ENCODE measurements around the gene TBL1X. TPM values are rescaled to one million over a fixed set of nuclear protein-coding genes. Genes with fewer than 3 reads are reported as not detected.

The TBL1X gene
- total RNA-seq, 1 donor = 30.7 TPM

- DNase-seq (ENCODE audit: low read depth) = no peak
- no peak overlapping the region for H3K4me3 ChIP-seq (ENCODE audit: low read depth, low read length)
- no peak for TF ChIP-seq CTCF (IDR thresholded peaks at IDR 0.05; ENCODE audit: insufficient read depth, low read depth, low read length)
Measured at GRCh38 chrX:9717376-9717775, 252.5 kb downstream of the TBL1X start.

- peak; percentile 38 for DNase-seq (ENCODE audit: low read depth)
- no peak overlapping the region for H3K4me3 ChIP-seq (ENCODE audit: low read depth, low read length)
- TF ChIP-seq CTCF (IDR thresholded peaks at IDR 0.05; ENCODE audit: insufficient read depth, low read depth, low read length) = no peak
Measured at GRCh38 chrX:9724711-9725110, 259.9 kb downstream of the TBL1X start.

- no peak for TF ChIP-seq CTCF (IDR thresholded peaks at IDR 0.05; ENCODE audit: insufficient read depth, low read depth, low read length)
- H3K4me3 ChIP-seq (ENCODE audit: low read depth, low read length) = no peak overlapping the region
- DNase-seq (ENCODE audit: low read depth) = no peak
Measured at GRCh38 chrX:9728261-9728660, 263.4 kb downstream of the TBL1X start.

GRCh38 chrX:9729171-9729885, 264.5 kb downstream of the TBL1X start:
- DNase-seq (ENCODE audit: low read depth) = peak; percentile 11
- no peak for TF ChIP-seq CTCF (IDR thresholded peaks at IDR 0.05; ENCODE audit: insufficient read depth, low read depth, low read length)
- no peak overlapping the region for H3K4me3 ChIP-seq (ENCODE audit: low read depth, low read length)

- TF ChIP-seq CTCF (IDR thresholded peaks at IDR 0.05; ENCODE audit: insufficient read depth, low read depth, low read length) = no peak
- DNase-seq (ENCODE audit: low read depth) = no peak
- H3K4me3 ChIP-seq (ENCODE audit: low read depth, low read length) = no peak overlapping the region
Measured at GRCh38 chrX:9730078-9730477, 265.2 kb downstream of the TBL1X start.

- no peak overlapping the region for H3K4me3 ChIP-seq (ENCODE audit: low read depth, low read length)
- DNase-seq (ENCODE audit: low read depth) = no peak
- TF ChIP-seq CTCF (IDR thresholded peaks at IDR 0.05; ENCODE audit: insufficient read depth, low read depth, low read length) = no peak
Measured at GRCh38 chrX:9730752-9731151, 265.9 kb downstream of the TBL1X start.

- TF ChIP-seq CTCF (IDR thresholded peaks at IDR 0.05; ENCODE audit: insufficient read depth, low read depth, low read length) = no peak
- peak; percentile 48 for DNase-seq (ENCODE audit: low read depth)
- H3K4me3 ChIP-seq (ENCODE audit: low read depth, low read length) = no peak overlapping the region
Measured at GRCh38 chrX:9737363-9737762, 272.5 kb downstream of the TBL1X start.
